Measurements from ENCODE around the gene ENTHD1.

DNA sequence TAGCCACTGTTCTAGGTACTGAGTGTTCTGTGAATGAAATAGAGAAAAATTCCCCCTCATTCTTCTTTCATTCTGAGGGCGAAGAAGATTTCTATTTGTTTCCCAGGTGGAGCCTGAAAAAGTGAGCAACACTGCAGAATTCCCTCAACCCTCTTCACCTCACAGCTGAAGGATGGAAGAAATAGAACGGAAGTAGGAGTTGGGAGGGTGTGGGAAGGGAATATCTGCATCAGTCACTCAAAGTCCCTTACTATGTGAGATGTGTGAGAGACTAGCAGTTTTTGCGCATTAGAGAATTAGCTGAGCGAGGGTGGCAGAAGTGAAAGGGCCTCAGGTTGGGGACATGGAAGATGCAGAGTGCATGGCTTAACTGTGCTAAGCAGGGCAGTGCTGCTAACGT lies 88.4 kb downstream of the ENTHD1 start:
- TF ChIP-seq, protein P1, sequence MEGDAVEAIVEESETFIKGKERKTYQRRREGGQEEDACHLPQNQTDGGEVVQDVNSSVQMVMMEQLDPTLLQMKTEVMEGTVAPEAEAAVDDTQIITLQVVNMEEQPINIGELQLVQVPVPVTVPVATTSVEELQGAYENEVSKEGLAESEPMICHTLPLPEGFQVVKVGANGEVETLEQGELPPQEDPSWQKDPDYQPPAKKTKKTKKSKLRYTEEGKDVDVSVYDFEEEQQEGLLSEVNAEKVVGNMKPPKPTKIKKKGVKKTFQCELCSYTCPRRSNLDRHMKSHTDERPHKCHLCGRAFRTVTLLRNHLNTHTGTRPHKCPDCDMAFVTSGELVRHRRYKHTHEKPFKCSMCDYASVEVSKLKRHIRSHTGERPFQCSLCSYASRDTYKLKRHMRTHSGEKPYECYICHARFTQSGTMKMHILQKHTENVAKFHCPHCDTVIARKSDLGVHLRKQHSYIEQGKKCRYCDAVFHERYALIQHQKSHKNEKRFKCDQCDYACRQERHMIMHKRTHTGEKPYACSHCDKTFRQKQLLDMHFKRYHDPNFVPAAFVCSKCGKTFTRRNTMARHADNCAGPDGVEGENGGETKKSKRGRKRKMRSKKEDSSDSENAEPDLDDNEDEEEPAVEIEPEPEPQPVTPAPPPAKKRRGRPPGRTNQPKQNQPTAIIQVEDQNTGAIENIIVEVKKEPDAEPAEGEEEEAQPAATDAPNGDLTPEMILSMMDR (IDR thresholded peaks at IDR 0.05), result no peak
- TF ChIP-seq POLR2A (IDR thresholded peaks at IDR 0.05), result no peak
